CD14-positive monocyte (primary cell): ENCODE data around the gene C1orf74. TPM values are rescaled to one million over a fixed set of nuclear protein-coding genes. Genes with fewer than 3 reads are reported as not detected.

Experiments
- DNase-seq, 3 donors: peaks; one replicate each; pipeline ENCODE4 v3.0.0-alpha.2; 2011 to 2022
- H2AFZ ChIP-seq: 2 replicates; pipeline ENCODE4 v1.6.0; 2012; ENCODE audit warnings: mild to moderate bottlenecking, low read depth, low read length, inconsistent platforms; ENCODE audit not compliant: insufficient read depth, poor library complexity, severe bottlenecking
- H3K27ac ChIP-seq, 2 donors: 1 replicate in 1 of 2; 2 replicates in 1 of 2; pipeline ENCODE4 v1.5.1; 2012 to 2013; ENCODE audit warnings: low read length in 2 of 2, control low read depth in 1 of 2, inconsistent platforms in 1 of 2, low read depth in 1 of 2, mild to moderate bottlenecking in 1 of 2
- H3K27me3 ChIP-seq, 2 donors: one replicate each; pipeline versions ENCODE4 v1.6.0 to v1.6.1; 2011 to 2013; ENCODE audit warnings: low read length in 2 of 2; ENCODE audit not compliant: control insufficient read depth in 2 of 2, insufficient read depth in 2 of 2
- H3K36me3 ChIP-seq, 2 donors: replicated peaks in 1 of 2; 1 replicate in 1 of 2; 2 replicates in 1 of 2; pipeline versions ENCODE4 v1.5.1 to v1.6.1; 2012 to 2013; ENCODE audit warnings: low read length in 2 of 2, control low read depth in 1 of 2, inconsistent platforms in 1 of 2, mild to moderate bottlenecking in 1 of 2; ENCODE audit not compliant: insufficient read depth in 2 of 2, control insufficient read depth in 1 of 2
- H3K4me1 ChIP-seq, 2 donors: 1 replicate in 1 of 2; 2 replicates in 1 of 2; pipeline versions ENCODE4 v1.5.1 to v1.6.1; 2012 to 2013; ENCODE audit warnings: low read length in 2 of 2, control low read depth in 1 of 2, inconsistent platforms in 1 of 2, mild to moderate bottlenecking in 1 of 2, moderate library complexity in 1 of 2; ENCODE audit not compliant: insufficient read depth in 2 of 2, control insufficient read depth in 1 of 2
- H3K4me2 ChIP-seq: replicated peaks from 2 replicates; pipeline ENCODE3; 2012; ENCODE audit warnings: low read length, moderate library complexity, mild to moderate bottlenecking; ENCODE audit not compliant: poor library complexity, severe bottlenecking; ENCODE audit errors: extremely low read depth
- H3K4me3 ChIP-seq, 3 experiments: fragments of 200-600 bp in 1 of 3; sonication (generic) in 1 of 3; replicated peaks in 1 of 3; 1 replicate in 2 of 3; 2 replicates in 1 of 3; pipeline ENCODE4 v1.5.1; 2011 to 2013; ENCODE audit warnings: low read length in 3 of 3, mild to moderate bottlenecking in 3 of 3, control low read depth in 2 of 3, low read depth in 2 of 3, inconsistent platforms in 1 of 3, moderate library complexity in 1 of 3
- H3K79me2 ChIP-seq: 2 replicates; pipeline ENCODE4 v1.6.0; 2012; ENCODE audit warnings: mild to moderate bottlenecking, control low read depth, inconsistent platforms, low read length, moderate library complexity; ENCODE audit not compliant: insufficient read depth
- H3K9ac ChIP-seq: 2 replicates; pipeline ENCODE4 v1.6.0; 2017; ENCODE audit warnings: low read length, mild to moderate bottlenecking; ENCODE audit not compliant: insufficient read depth, poor library complexity, severe bottlenecking
- H3K9me3 ChIP-seq, 2 donors: replicated peaks in 1 of 2; 1 replicate in 1 of 2; 2 replicates in 1 of 2; pipeline versions ENCODE4 v1.5.1 to v1.6.1; 2012 to 2013; ENCODE audit warnings: low read length in 2 of 2, control low read depth in 1 of 2; ENCODE audit not compliant: control insufficient read depth in 1 of 2, insufficient read depth in 1 of 2
- H4K20me1 ChIP-seq: 2 replicates; pipeline ENCODE4 v1.6.0; 2012; ENCODE audit warnings: mild to moderate bottlenecking, low read length, control low read depth, moderate library complexity; ENCODE audit not compliant: insufficient read depth
- H3K27ac Mint-ChIP-seq, 7 donors: one replicate each; pipeline ENCODE4 v1.8.0; 2020; ENCODE audit warnings: mild to moderate bottlenecking in 7 of 7, mixed read lengths in 7 of 7, moderate library complexity in 6 of 7, inconsistent platforms in 2 of 7
- H3K27me3 Mint-ChIP-seq, 3 donors: one replicate each; pipeline ENCODE4 v1.8.0; 2021 to 2022; ENCODE audit warnings: low read depth in 3 of 3, mild to moderate bottlenecking in 3 of 3, mixed read lengths in 3 of 3, moderate library complexity in 3 of 3, inconsistent platforms in 1 of 3
- H3K36me3 Mint-ChIP-seq, 2 donors: one replicate each; pipeline ENCODE4 v1.8.0; 2020; ENCODE audit warnings: mixed read lengths in 2 of 2, inconsistent platforms in 1 of 2, mild to moderate bottlenecking in 1 of 2
- H3K4me1 Mint-ChIP-seq: one replicate; pipeline ENCODE4 v1.8.0; 2020; ENCODE audit warnings: mild to moderate bottlenecking, mixed read lengths
- H3K4me3 Mint-ChIP-seq, 2 donors: one replicate each; pipeline ENCODE4 v1.8.0; 2020; ENCODE audit warnings: mild to moderate bottlenecking in 2 of 2, mixed read lengths in 2 of 2, moderate library complexity in 1 of 2
- H3K9me3 Mint-ChIP-seq, 7 donors: one replicate each; pipeline ENCODE4 v1.8.0; 2020 to 2022; ENCODE audit warnings: mixed read lengths in 7 of 7, mild to moderate bottlenecking in 6 of 7, moderate library complexity in 6 of 7, inconsistent platforms in 2 of 7
- CTCF ChIP-seq: fragments of 200-600 bp; IDR thresholded peaks from one replicate; pipeline ENCODE4 v1.8.0; 2022; ENCODE audit warnings: antibody characterized with exemption, mild to moderate bottlenecking
- WGBS: methylation state at CpG from one replicate; pipeline ENCODE4 v1.1.5; 2013; ENCODE audit warnings: missing lambda C conversion rate; ENCODE audit not compliant: insufficient coverage; 5-methylcytosine and 5-hydroxymethylcytosine counted together
- intact Hi-C, 2 donors: fragments of 100-400 bp; cut with micrococcal nuclease; formaldehyde crosslinking; loops; one replicate each; pipeline versions ENCODE4 v1.15.0 to v1.15.1; 2023
- polyA plus RNA-seq, 3 donors: library from polyadenylated mRNA; depleted of rRNA in 1 of 3; unstranded in 2 of 3; stranded (reverse) in 1 of 3; fragments of 300-500 nt in 2 of 3; fragments of >200 nt in 1 of 3; fragmentation: Illumina TruSeq in 2 of 3; gene quantifications; 1 replicate in 2 of 3; 2 replicates in 1 of 3; pipeline ENCODE4 v1.2.3, GENCODE V29; 2012 to 2021

C1orf74 gene
- polyA plus RNA-seq, 3 donors: 0.07 to 0.47 (median 0.19) TPM

GRCh38 chr1:209741193-209741592 lies 43.2 kb downstream of the C1orf74 start:
- H3K79me2 ChIP-seq: no peaks in the 10 kb centered on the region
- no peak overlapping the region for H3K4me3 ChIP-seq
- WGBS: 94% methylated on average over 3 of the region's 3 CpGs
- no peaks in the 10 kb centered on the region for H3K9me3 Mint-ChIP-seq
- intact Hi-C loops: loop anchor here (5.0 to 10.0 kb wide), 2 partner anchors 39 to 46 kb away; partner anchors contain the start of gene HSD11B1 (in 1 of the 2)
- no peaks in the 10 kb centered on the region for H3K36me3 Mint-ChIP-seq
- H3K9me3 ChIP-seq: no peaks in the 10 kb centered on the region
- H3K27me3 ChIP-seq: no peaks in the 10 kb centered on the region
- no peak overlapping the region for H2AFZ ChIP-seq
- H3K27me3 Mint-ChIP-seq: peaks cover 0 to 6% (median 2%) of the 10 kb centered on the region in 3 donors
- no peak overlapping the region for H3K4me3 Mint-ChIP-seq
- no peak for DNase-seq
- H3K4me1 Mint-ChIP-seq: peaks cover 7% of the 10 kb centered on the region
- H3K27ac Mint-ChIP-seq: no peak overlapping the region
- no peaks in the 10 kb centered on the region for H4K20me1 ChIP-seq
- no peak overlapping the region for H3K9ac ChIP-seq
- H3K36me3 ChIP-seq: no peaks in the 10 kb centered on the region
- no peak for TF ChIP-seq CTCF
- H3K27ac ChIP-seq: no peak overlapping the region
- no peak overlapping the region for H3K4me2 ChIP-seq
- no peaks in the 10 kb centered on the region for H3K4me1 ChIP-seq

- TF ChIP-seq CTCF: no peak
- H3K4me3 ChIP-seq: no peak overlapping the region
- H3K27ac Mint-ChIP-seq: no peak overlapping the region
- peaks cover 0 to 5% (median 2%) of the 10 kb centered on the region in 3 donors for H3K27me3 Mint-ChIP-seq
- H3K4me3 Mint-ChIP-seq: no peak overlapping the region
- intact Hi-C loops: no loop called here
- H3K36me3 ChIP-seq: no peaks in the 10 kb centered on the region
- no peak overlapping the region for H3K4me2 ChIP-seq
- DNase-seq: no peak
- WGBS: no CpG with 5 or more reads among the region's 1 CpG
- no peak overlapping the region for H2AFZ ChIP-seq
- no peaks in the 10 kb centered on the region for H3K9me3 ChIP-seq
- no peaks in the 10 kb centered on the region for H3K9me3 Mint-ChIP-seq
- peaks cover 20% of the 10 kb centered on the region for H3K4me1 Mint-ChIP-seq
- no peaks in the 10 kb centered on the region for H3K27me3 ChIP-seq
- no peaks in the 10 kb centered on the region for H3K79me2 ChIP-seq
- H3K4me1 ChIP-seq: peaks cover 13% of the 10 kb centered on the region in 2 donors
- H4K20me1 ChIP-seq: no peaks in the 10 kb centered on the region
- no peak overlapping the region for H3K27ac ChIP-seq
- H3K36me3 Mint-ChIP-seq: no peaks in the 10 kb centered on the region
- H3K9ac ChIP-seq: no peak overlapping the region
Measured at GRCh38 chr1:209738270-209738669, 46.1 kb downstream of the C1orf74 start.
